DND-41 (cell line): ENCODE measurements around the gene CDK2AP2.

Experiments
- CTCF ChIP-seq: IDR thresholded peaks from 2 replicates; pipeline ENCODE4 v1.5.1; 2012; ENCODE audit warnings: borderline replicate concordance, low read length, moderate library complexity, mild to moderate bottlenecking; ENCODE audit not compliant: poor library complexity, severe bottlenecking; ENCODE audit errors: extremely low read depth
- EZH2 ChIP-seq: IDR thresholded peaks from 3 replicates; pipeline ENCODE4 v1.6.1; 2012; ENCODE audit warnings: borderline replicate concordance, low read depth, mild to moderate bottlenecking, moderate library complexity, low read length, inconsistent platforms; ENCODE audit not compliant: severe bottlenecking

GRCh38 chr11:67556244-67556643, 48.3 kb upstream of the CDK2AP2 start:
- TF ChIP-seq CTCF (no peak), EZH2 (no peak)
